GM12892 (cell line): ENCODE results near the gene TPST1.

Experiments
- POLR2A ChIP-seq: IDR thresholded peaks from 2 replicates; pipeline ENCODE4 v1.6.1; 2011; ENCODE audit warnings: low read depth, low read length, control low read depth
- TAF1 ChIP-seq: IDR thresholded peaks from 2 replicates; pipeline ENCODE4 v1.6.1; 2011; ENCODE audit warnings: low read depth, mild to moderate bottlenecking, control low read depth, low read length, borderline replicate concordance

DNA sequence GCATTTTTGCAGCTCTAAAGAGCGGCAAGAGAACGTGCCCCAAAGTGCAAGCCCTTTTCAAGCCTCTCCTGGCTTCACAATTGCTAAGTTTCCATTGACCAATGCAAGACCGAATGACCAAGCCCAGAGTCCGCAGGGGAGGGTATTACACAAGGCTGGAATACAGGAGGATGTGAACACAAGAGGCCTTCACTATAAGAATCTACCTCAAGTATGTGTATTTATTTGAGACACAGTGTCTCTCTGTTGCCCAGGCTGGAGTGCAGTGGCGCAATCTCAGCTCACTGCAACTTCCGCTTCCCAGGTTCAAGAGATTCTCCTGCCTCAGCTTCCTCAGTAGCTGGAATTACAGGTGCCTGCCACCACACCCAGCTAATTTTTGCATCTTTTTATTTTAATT lies 22.2 kb upstream of the TPST1 start:
- TF ChIP-seq POLR2A (no peak), TAF1 (no peak)
